ENCODE data around the gene SRD5A1.
"Not testable (repeated sequence)": the region's sequence is repeated elsewhere in the genome, so short reads cannot be mapped to it uniquely, and the experiment has no call there.

SRD5A1 gene

DNA sequence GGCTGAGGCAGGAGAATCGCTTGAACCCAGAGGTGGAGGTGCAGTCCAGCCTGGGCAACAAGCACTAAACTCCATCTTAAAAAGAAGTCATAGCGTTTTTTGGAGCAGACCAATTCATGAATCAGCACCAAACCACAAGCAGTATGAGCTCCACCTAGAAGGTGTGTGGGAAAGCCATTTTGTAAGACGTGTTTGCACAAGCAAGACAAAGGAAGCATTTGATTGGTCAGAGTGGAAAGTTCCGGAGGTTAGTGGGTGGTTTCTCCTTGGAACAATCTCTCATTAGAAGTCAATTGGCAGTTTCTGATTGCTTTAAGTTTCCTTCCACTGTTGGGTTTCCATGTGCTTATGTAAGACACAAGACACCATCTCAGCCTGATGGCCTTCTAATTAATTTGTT lies 5.0 kb downstream of the SRD5A1 start:
- DNase-seq, result no peak

DNA sequence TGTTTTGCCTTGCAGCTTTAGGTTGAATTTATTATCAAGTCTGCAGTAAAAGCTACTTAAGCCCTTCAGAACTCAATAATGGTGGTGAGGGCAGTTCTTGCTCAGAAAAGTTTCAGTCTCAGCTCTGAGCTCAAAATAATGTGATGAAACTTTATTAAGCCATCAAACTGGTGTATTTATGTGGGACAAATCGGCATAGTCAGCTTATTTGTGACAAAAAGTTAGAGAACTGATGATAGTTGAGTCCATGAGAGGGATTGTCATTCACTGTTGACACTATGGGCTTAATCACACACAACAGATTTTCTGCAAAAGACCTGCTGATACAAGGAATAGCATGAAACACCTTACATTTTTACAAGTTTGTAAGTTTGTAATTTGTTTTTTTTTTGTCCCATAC lies 9.4 kb downstream of the SRD5A1 start:
- Histone ChIP-seq H3K36me3 (replicated peaks; ENCODE audit: insufficient read depth, low read length) (no peaks in the 10 kb centered on the region), H3F3A (ENCODE audit: insufficient read depth, low read length) (no peaks in the 10 kb centered on the region), H3K4me3 (ENCODE audit: low read length) (no peak overlapping the region), H3K9me3 (replicated peaks; ENCODE audit: insufficient read depth, low read length) (no peaks in the 10 kb centered on the region), H3K79me2 (ENCODE audit: low read length) (peaks cover 11% of the 10 kb centered on the region; the same call in 1 of the 2 replicates), H3K4me2 (ENCODE audit: low read depth, low read length) (no peak overlapping the region), H3K9ac (ENCODE audit: low read length) (no peak overlapping the region), H4K20me1 (ENCODE audit: insufficient read depth, low read length) (no peaks in the 10 kb centered on the region), H2AFZ (ENCODE audit: low read length) (no peak overlapping the region), H3K4me1 (ENCODE audit: low read length) (no peaks in the 10 kb centered on the region), H3K27ac (ENCODE audit: low read length) (no peak overlapping the region), H3K27me3 (replicated peaks; ENCODE audit: insufficient read depth, low read length) (no peaks in the 10 kb centered on the region), H3K9me2 (replicated peaks; ENCODE audit: insufficient read depth, low read length) (no peaks in the 10 kb centered on the region)
- no peak for TF ChIP-seq EZH2phosphoT487 (IDR thresholded peaks at IDR 0.05; ENCODE audit: low read length)
- no peak for TF ChIP-seq EZH2 (optimal IDR thresholded peaks at IDR 0.05; ENCODE audit: low read depth, low read length)
- TF ChIP-seq, protein P1, sequence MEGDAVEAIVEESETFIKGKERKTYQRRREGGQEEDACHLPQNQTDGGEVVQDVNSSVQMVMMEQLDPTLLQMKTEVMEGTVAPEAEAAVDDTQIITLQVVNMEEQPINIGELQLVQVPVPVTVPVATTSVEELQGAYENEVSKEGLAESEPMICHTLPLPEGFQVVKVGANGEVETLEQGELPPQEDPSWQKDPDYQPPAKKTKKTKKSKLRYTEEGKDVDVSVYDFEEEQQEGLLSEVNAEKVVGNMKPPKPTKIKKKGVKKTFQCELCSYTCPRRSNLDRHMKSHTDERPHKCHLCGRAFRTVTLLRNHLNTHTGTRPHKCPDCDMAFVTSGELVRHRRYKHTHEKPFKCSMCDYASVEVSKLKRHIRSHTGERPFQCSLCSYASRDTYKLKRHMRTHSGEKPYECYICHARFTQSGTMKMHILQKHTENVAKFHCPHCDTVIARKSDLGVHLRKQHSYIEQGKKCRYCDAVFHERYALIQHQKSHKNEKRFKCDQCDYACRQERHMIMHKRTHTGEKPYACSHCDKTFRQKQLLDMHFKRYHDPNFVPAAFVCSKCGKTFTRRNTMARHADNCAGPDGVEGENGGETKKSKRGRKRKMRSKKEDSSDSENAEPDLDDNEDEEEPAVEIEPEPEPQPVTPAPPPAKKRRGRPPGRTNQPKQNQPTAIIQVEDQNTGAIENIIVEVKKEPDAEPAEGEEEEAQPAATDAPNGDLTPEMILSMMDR (IDR thresholded peaks at IDR 0.05; ENCODE audit: low read length), result no peak
- DNase-seq, result no peak

More for the DNA sequence above, 5.0 kb downstream of the SRD5A1 start:
- Histone ChIP-seq H4K20me1 (ENCODE audit: insufficient read depth, low read length) (no peaks in the 10 kb centered on the region), H3K9me3 (replicated peaks; ENCODE audit: insufficient read depth, low read length) (no peaks in the 10 kb centered on the region), H3K27me3 (replicated peaks; ENCODE audit: insufficient read depth, low read length) (no peaks in the 10 kb centered on the region), H3K79me2 (ENCODE audit: low read length) (peaks cover 35% of the 10 kb centered on the region), H3K36me3 (replicated peaks; ENCODE audit: insufficient read depth, low read length) (no peaks in the 10 kb centered on the region), H3K9me2 (replicated peaks; ENCODE audit: insufficient read depth, low read length) (no peaks in the 10 kb centered on the region), H3F3A (ENCODE audit: insufficient read depth, low read length) (no peaks in the 10 kb centered on the region), H3K4me1 (ENCODE audit: low read length) (no peaks in the 10 kb centered on the region), H2AFZ (ENCODE audit: low read length) (no peak overlapping the region), H3K4me3 (ENCODE audit: low read length) (no peak overlapping the region), H3K27ac (ENCODE audit: low read length) (no peak overlapping the region), H3K4me2 (ENCODE audit: low read depth, low read length) (no peak overlapping the region), H3K9ac (ENCODE audit: low read length) (no peak overlapping the region)
- TF ChIP-seq, protein P1 (IDR thresholded peaks at IDR 0.05; ENCODE audit: low read length), result no peak
- TF ChIP-seq EZH2phosphoT487 (IDR thresholded peaks at IDR 0.05; ENCODE audit: low read length) (no peak), EZH2 (optimal IDR thresholded peaks at IDR 0.05; ENCODE audit: low read depth, low read length) (no peak)

DNA sequence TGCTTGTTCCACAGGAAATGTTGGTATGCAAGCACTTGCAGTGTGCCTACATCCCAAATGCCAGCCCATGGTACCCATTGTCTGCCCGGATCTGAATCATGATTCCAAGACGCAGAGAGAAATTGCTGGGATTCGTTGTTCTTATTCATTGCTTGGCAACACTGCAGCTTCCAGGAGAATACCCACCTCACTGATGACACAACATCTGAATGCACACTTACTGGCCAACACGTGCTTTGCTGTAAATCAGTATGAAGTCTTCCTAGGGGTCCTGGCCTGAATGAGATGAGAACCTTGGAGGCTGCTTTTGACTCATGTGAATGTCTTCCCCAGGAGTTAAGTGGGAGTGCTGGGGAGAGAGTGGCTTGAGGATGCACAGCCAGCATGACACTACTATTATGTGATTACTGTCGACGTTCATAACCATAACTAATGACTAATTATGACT lies 11.6 kb downstream of the SRD5A1 start:
- Histone ChIP-seq H3K9ac (ENCODE audit: low read length) (no peak overlapping the region), H2AFZ (ENCODE audit: low read length) (no peak overlapping the region), H3K9me3 (replicated peaks; ENCODE audit: insufficient read depth, low read length) (no peaks in the 10 kb centered on the region), H4K20me1 (ENCODE audit: insufficient read depth, low read length) (no peaks in the 10 kb centered on the region), H3K4me1 (ENCODE audit: low read length) (no peaks in the 10 kb centered on the region), H3K4me2 (ENCODE audit: low read depth, low read length) (no peak overlapping the region), H3K27ac (ENCODE audit: low read length) (no peak overlapping the region), H3F3A (ENCODE audit: insufficient read depth, low read length) (no peaks in the 10 kb centered on the region), H3K9me2 (replicated peaks; ENCODE audit: insufficient read depth, low read length) (no peaks in the 10 kb centered on the region), H3K4me3 (ENCODE audit: low read length) (no peak overlapping the region), H3K79me2 (ENCODE audit: low read length) (peaks cover 7% of the 10 kb centered on the region; the same call in 1 of the 2 replicates), H3K36me3 (replicated peaks; ENCODE audit: insufficient read depth, low read length) (no peaks in the 10 kb centered on the region), H3K27me3 (replicated peaks; ENCODE audit: insufficient read depth, low read length) (no peaks in the 10 kb centered on the region)
- no peak for DNase-seq
- TF ChIP-seq, protein P1 (IDR thresholded peaks at IDR 0.05; ENCODE audit: low read length), result no peak
- TF ChIP-seq EZH2 (optimal IDR thresholded peaks at IDR 0.05; ENCODE audit: low read depth, low read length), result no peak
- no peak for TF ChIP-seq EZH2phosphoT487 (IDR thresholded peaks at IDR 0.05; ENCODE audit: low read length)

DNA sequence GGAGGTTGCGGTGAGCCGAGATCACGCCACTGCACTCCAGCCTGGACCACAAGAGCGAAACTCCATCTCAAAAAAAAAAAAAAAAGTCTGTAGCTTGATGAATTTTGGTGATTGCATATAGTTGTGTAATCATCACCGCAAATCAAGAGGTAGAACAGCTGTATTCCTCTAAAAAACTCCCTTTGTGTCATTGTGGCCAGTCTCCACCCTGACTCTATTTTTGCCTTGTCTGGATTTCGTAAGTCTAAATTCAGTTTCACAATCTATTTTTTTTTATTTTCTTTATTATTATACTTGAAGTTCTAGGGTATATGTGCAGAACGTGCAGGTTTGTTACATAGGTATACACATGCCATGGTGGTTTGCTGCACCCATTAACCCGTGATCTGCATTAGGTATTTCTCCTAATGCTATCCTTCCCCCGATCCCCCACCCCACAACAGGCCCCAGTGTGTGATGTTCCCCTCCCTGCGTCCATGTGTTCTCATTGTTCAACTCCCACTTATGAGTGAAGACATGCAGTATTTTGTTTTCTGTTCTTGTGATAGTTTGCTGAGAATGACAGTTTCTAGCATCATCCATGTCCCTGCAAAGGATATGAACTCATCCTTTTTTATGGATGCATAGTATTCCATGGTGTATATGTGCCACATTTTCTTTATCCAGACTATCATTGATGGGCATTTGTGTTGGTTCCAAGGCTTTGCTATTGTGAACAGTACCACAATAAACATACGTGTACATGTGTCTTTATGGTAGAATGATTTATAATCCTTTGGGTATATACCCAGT lies 12.5 kb downstream of the SRD5A1 start:
- not testable (repeated sequence) for H3K4me3 ChIP-seq (ENCODE audit: low read length); H3K4me2 ChIP-seq (ENCODE audit: low read depth, low read length); DNase-seq; H3K9me3 ChIP-seq (replicated peaks; ENCODE audit: insufficient read depth, low read length); H3K79me2 ChIP-seq (ENCODE audit: low read length); H3K27me3 ChIP-seq (replicated peaks; ENCODE audit: insufficient read depth, low read length); H3K36me3 ChIP-seq (replicated peaks; ENCODE audit: insufficient read depth, low read length); H3K9ac ChIP-seq (ENCODE audit: low read length); H3F3A ChIP-seq (ENCODE audit: insufficient read depth, low read length); H3K4me1 ChIP-seq (ENCODE audit: low read length); H3K27ac ChIP-seq (ENCODE audit: low read length); H3K9me2 ChIP-seq (replicated peaks; ENCODE audit: insufficient read depth, low read length); H4K20me1 ChIP-seq (ENCODE audit: insufficient read depth, low read length); H2AFZ ChIP-seq (ENCODE audit: low read length)

All from MM.1S (cell line).